NK-92 (cell line): ENCODE results near the gene SAC3D1.
A peak's percentile ranks its signal among the peaks of the same experiment; 100 is the strongest.
"Not testable (repeated sequence)": the region's sequence is repeated elsewhere in the genome, so short reads cannot be mapped to it uniquely, and the experiment has no call there.

Experiments
- DNase-seq: peaks from one replicate; lab custom pipeline; 2025; ENCODE audit not compliant: unreplicated experiment; lab: John Stamatoyannopoulos, UW

SAC3D1 gene

GRCh38 chr11:65040847-65041622 lies at the start of gene SAC3D1:
SAC3D1 (plus strand) TSS chr11:65041210; CDS start chr11:65041293, 83 bp downstream.
- peak; percentile 10 for DNase-seq

DNA sequence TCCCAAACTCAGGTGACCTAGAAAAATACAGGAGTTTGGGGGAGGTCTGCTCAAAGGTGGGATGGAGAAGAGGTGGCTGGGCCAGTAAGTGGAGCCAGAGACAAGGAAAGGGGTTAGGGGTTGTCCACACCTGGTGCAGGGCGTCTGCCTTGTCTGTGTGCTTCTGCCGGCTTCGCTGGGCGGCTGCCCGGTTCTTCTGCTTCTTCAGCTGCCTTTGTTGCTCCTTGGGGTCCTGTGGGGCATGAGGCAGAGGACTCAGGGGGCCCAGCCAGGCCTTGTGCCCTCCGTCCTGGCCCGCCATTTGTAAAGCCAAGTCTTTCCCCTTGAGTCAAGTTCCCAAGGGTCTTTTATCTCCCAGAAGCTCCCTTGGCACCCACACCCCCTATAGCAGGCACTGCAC lies 46.7 kb upstream of the SAC3D1 start:
- no peak for DNase-seq

DNA sequence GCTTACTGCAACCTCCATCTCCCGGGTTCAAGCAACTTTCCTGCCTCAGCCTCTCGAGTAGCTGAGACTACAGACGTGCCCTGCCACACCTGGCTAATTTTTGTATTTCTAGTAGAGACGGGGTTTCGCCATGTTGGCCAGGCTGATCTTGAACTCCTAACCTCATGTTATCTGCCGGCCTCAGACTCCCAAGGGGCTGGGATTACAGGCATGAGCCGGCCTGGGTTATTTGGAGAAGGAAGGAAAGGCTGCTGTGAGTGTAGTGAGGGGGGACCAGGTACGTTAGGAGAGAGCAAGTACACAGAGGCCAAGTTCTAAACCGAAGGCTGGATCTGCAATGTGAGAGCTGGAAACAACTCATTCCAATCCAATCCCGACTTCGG lies 44.7 kb upstream of the SAC3D1 start:
- DNase-seq, result no peak

DNA sequence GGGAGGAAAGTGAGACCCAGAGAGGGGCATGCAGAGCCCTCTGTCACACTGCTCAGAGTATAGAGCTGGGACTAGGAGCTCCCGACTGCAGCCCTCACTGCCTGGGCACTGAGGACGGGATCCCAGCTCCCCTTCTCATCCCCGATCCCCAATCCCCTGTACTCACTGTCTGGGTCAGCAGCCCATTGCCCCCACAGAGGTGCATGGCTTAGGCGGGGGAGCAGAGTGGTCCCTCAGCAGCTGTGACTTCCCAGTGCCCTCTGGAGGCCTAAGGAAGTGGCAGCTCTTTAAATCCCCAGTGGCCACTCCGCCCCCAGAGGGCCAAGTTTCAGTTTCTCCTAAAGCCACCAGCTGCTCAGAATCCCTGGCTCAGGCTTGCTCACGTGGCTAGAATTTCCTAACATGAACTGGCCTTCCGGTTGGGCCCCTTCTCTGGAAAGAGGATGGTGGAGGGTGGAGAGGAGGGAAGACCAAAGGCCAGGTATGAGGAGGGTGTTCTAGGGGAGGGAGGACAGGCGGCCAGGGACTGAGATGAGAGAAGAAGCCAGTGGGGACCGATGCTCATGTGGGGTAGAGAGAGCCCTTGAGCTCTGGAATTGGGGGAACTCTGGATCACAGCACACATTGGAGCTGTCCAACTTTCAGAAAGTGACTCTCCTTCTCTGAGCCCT lies 44.2 kb upstream of the SAC3D1 start, which contains the start of gene BATF2:
TSS of gene BATF2 (minus strand) at position 262 of the 671 bp plus-strand sequence. CDS start at position 205, 57 bp downstream.
- DNase-seq, result no peak

GRCh38 chr11:64998141-64998540 lies 42.9 kb upstream of the SAC3D1 start:
- DNase-seq, result no peak

DNA sequence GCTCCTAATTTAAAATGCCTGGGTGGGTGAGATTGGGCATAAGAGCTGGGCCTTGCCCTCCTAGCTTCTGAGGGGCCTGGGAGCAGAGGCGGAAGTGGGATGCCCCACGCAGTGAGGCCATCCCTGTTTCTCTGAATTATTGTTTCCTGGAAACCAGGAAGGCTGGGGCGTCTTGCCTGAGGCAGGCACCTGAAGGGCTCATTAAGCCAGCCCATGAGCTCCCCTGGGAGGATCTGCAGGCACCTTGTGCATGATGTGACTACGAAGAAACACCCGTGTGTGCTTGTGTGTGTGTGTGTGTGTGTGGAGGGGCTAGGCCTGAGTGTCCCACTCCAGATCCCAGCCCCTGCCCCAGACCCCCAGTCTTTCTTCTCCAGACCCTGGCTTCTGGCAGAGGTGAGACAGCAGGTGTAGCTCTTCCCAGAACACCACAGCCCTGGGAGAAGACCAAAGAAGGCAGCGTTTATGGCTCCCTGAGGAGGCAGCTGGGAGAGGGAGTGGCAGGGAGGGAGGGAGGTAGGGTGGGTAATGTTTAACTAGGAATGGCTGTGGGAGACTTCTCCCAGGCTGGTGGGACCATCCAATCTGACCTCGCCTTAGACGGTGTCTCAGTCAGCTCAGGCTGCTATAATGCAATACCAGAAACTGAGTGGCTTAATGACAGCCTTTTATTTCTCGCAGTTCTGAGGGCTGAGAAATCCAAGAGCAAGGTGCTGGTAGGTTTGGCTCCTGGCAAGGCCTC lies 42.1 kb upstream of the SAC3D1 start:
- DNase-seq, result no peak

DNA sequence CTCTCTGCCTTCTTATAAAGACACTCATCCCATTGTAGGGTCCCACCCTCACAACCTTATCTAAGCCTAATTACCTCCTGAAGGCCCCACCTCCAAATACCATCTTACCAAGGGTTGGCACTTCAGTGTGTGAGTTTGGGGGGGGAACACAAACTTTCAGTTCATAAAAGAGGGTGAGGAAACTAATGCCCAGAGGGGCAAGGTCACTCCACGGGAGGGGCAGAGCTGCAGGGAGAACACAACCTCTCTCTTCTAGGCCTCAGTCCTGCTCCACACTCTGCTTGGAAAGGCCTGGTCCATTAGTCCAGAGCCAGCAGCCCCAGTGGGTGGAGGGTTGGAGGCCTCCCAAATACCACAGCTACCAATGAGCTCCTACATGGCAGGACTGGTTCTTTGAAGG lies 41.5 kb upstream of the SAC3D1 start:
- DNase-seq, result no peak

GRCh38 chr11:65002706-65003105 lies 38.3 kb upstream of the SAC3D1 start:
- DNase-seq, result no peak

GRCh38 chr11:65003282-65003681 lies 37.7 kb upstream of the SAC3D1 start:
- DNase-seq, result no peak

- DNase-seq, result not testable (repeated sequence)
Observed at GRCh38 chr11:65003968-65004367, 37.0 kb upstream of the SAC3D1 start.

DNA sequence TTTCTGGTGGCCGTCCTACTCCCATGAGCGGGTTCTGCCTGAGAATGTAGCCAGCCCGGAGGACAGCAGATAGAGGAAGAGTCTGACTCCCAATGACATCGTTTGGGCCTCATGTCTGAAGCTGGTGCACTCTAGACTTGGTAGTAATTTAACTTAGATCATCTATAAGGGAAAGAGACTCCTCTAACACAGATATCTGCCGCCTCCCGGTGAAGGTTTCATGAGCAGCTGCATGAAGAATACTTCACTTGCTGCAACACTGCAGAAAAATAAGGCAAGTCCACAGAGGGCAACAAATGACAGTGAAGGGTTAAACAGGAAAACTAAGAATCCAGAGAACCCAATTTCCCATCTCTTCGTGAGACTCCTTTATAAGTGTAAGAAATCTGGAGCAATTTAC lies 33.0 kb upstream of the SAC3D1 start:
- DNase-seq, result no peak

DNA sequence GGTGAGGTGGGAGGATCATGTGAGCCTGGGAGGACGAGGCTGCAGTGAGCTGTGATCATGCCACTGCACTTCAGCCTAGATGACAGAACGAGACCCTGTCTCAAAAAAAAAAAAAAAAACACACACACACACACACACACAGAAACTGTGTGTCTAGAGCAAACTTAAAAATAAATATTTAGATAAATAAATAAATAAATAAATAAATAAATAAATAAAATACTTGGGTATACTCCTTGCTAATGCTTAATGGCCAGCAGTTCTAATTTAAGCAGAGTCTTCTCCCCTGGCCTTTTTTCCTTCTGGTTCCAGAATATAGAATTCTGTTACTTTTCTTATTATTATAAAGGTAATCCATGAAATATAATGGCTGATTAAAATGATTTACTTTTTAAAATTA lies 32.1 kb upstream of the SAC3D1 start:
- no peak for DNase-seq

- DNase-seq, result peak; percentile 52
Observed at GRCh38 chr11:65013130-65013887, 27.7 kb upstream of the SAC3D1 start.

- DNase-seq, result no peak
Observed at GRCh38 chr11:65013888-65014725, 26.9 kb upstream of the SAC3D1 start, which contains the start of gene ARL2. ARL2 (plus strand) TSS chr11:65014160; CDS start chr11:65014208, 48 bp downstream.

DNA sequence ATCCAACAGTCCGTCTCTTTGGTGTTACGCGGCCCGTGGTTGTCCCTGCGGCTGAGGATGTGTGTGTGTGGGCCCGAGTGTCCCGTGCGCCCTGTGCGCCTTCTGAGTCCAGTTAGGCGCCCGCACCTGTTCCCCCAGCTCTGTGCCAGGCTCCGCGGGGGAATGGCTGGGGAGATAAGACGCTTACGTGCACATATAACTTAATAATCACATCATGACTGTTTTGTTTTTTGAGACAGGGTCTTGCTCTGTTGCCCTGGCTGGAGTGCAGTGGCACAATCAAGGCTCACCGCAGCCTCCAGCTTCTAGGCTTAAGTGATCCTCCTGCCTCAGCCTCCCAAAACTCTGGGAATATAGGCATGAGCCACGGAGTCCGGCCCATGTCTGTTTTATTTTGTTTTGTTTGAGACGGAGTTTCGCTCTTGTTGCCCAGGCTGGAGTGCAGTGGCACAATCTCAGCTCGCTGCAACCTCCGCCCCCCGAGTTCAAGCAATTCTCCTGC lies 26.2 kb upstream of the SAC3D1 start:
- no peak for DNase-seq

- no peak for DNase-seq
Observed at GRCh38 chr11:65016705-65017104, 24.3 kb upstream of the SAC3D1 start.

- no peak for DNase-seq
Observed at GRCh38 chr11:65017937-65018336, 23.1 kb upstream of the SAC3D1 start.

GRCh38 chr11:65019824-65020223 lies 21.2 kb upstream of the SAC3D1 start:
- DNase-seq, result no peak

DNA sequence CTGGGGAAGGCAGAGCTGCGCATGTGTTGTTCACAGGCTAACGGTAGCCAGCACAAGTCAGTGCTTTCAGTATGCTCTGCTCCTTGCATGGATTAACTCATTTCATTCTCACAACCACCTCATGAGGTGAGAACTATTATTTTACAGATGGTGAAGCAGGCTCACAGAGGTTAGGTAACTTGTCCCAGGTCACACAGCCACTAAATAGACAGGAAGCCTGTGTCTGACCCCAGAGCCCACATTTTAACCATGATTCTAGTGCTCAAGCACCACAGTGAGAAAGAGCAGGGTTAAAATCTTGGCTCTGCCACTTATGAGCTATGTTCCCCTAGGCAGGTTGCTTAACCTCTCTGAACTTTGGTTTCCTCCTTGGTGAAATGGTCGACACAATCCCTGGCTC lies 20.0 kb upstream of the SAC3D1 start:
- DNase-seq, result no peak

DNA sequence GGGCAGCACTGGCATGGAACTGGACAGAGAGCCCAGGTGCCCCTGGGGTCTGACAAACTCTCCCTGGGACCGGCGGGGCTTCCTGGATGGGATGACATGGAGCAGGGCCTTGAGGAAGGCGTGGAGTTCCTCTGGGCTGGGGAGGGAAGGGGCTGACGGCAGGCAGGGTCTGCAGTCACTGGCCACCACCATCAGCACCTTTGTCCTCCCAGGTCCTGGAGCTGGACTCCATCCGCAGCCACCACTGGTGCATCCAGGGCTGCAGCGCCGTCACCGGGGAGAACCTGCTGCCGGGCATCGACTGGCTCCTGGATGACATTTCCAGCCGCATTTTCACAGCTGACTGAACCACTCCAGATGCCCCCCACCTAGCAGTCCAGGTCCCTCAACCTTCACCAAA lies 19.5 kb upstream of the SAC3D1 start:
- DNase-seq, result no peak
